SKM-1 (cell line): Measurements from ENCODE around the gene MRPL49.
A peak's percentile ranks its signal among the peaks of the same experiment; 100 is the strongest.

Experiments used
- DNase-seq: peaks from one replicate; lab custom pipeline; 2025; ENCODE audit not compliant: unreplicated experiment; lab: John Stamatoyannopoulos, UW

Gene MRPL49

DNA sequence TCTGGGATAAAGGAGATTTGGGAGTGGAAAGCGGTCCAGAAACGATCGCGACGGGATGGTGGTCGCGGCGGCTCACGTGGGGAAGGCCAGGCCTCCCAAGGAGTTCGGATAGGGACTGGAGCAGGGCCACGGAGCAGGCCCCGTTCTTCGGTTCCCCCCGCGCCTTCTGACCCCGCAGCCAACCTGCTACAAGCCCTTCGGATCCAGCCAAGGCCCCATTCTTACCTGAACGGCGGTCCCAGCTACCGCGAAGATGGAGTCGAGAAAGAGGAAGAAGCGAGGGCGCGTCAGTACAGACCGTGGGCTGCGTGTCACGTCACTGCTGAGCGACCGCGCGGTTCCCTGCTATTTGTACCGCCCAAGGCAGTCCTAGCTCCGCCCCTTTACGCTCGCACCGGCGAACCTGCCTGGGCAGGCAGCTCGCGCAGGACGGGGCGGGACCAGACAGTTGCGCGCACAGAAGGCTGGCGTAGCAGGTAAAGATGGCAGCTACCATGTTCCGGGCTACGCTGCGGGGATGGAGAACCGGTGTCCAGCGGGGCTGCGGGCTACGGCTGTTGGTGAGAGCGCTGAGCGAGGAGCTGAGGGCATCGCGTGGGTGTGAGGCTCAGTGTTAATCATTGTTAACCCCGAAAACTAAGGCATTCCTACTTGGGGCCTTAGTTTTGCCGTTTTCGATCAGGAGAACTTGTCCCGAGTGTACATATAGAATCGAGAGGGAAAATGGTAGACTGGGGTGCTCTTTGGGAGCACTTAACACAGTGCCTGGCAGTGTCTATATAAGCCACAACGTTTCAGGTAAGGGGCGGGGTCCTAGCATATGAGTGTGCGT, at the start of gene MRPL49, which contains the start of gene FAU:
Gene MRPL49 (plus strand): TSS at position 457 of the 832 bp plus-strand sequence. CDS start 26 bp downstream, at position 483.
Gene FAU (minus strand): TSS at position 270 of the 832 bp plus-strand sequence. CDS start 321 bp downstream, outside the sequence.
- peak; percentile 99 for DNase-seq

DNA sequence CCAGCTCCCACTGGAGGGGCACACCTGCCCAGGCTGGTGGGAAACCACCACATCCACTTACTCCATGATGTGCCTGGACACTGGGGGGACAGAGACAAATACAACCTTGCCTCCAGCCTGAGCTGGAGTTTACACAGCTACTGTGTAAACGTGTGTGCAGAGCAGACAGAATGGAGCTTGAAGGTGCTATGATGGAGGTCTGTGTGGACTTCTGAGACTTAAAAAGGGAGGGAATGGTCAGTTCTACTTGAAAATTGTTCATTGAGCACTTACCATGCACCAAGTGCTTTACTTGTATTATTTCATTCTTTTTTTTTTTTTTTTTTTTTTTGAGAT, 49.5 kb upstream of the MRPL49 start:
- no peak for DNase-seq

GRCh38 chr11:65077451-65077850, 44.7 kb upstream of the MRPL49 start:
- no peak for DNase-seq

DNA sequence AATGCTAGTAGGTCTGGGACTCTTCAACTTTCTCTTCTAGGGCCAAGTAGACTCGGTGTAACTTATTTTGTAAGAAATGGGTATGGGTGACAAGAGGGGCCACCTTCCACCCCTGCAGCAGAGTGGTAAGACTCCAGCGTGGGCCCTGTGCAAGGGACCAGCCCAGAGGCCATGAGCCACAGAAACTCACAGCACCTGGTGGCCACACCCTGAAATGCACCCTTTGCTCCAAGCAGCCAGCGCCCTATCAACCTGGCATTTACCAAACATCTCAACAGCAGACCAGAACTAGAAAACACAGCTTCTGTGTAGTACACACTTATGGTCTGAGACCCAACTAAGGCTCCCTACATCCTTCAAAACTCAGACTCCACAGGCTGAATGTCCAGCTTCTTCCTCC, 44.0 kb upstream of the MRPL49 start:
- DNase-seq, result peak; percentile 19

GRCh38 chr11:65078786-65079342, 43.3 kb upstream of the MRPL49 start:
- no peak for DNase-seq

GRCh38 chr11:65083134-65083833, 38.8 kb upstream of the MRPL49 start:
- DNase-seq, result no peak

- DNase-seq, result peak; percentile 94
Observed at GRCh38 chr11:65083834-65084597, 38.1 kb upstream of the MRPL49 start, which contains the start of the genes CDCA5 and ZFPL1. Gene CDCA5 (minus strand): TSS chr11:65084040. CDS start chr11:65083978, 62 bp downstream. Gene ZFPL1 (plus strand): TSS chr11:65084222. CDS start chr11:65084699, 477 bp downstream.

DNA sequence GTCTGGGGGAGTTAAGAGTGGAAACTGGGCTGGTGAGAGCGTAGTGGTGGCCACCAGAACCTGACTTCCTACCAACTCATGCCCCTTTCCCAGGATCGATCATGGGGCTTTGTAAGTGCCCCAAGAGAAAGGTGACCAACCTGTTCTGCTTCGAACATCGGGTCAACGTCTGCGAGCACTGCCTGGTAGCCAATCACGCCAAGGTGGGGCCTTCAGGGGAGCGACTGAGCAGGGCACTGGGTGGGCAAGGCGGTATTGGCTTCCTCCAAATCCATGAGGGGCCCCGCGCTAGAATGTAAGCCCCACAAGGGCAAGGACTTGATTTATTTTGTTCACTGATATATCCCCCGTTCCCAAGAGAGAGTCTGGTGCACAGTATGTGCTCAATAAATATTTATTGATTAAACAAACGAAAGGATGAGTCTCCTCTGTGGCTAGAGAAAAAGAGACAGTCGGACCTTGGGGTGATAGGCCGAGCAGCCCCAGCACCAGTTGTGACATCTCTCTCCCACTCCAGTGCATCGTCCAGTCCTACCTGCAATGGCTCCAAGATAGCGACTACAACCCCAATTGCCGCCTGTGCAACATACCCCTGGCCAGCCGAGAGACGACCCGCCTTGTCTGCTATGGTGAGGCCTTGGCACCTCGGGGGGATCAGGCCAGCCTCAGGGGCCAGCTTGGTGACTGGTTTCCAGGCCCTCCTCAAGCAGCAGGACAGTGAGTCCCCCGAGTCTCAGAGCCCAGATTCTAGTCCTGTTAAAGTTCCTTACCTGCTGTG, 37.3 kb upstream of the MRPL49 start:
- DNase-seq, result no peak

GRCh38 chr11:65085446-65085845, 36.7 kb upstream of the MRPL49 start:
- DNase-seq, result no peak

DNA sequence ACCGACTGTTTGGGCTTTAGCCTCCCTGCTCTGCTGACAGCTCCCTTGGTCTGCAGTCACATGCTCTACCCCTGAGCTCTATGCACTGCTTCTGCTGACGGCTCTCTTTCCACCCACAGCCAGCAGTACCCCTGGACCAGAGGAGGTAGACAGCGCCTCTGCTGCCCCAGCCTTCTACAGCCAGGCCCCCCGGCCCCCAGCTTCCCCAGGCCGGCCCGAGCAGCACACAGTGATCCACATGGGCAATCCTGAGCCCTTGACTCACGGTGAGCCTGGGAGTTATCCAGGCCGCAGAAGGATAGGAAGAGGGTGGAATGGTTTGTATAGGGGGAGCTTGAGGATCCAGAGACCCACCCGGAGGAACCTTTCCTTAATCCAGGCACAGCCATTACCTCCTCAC, 35.3 kb upstream of the MRPL49 start:
- DNase-seq, result no peak

DNA sequence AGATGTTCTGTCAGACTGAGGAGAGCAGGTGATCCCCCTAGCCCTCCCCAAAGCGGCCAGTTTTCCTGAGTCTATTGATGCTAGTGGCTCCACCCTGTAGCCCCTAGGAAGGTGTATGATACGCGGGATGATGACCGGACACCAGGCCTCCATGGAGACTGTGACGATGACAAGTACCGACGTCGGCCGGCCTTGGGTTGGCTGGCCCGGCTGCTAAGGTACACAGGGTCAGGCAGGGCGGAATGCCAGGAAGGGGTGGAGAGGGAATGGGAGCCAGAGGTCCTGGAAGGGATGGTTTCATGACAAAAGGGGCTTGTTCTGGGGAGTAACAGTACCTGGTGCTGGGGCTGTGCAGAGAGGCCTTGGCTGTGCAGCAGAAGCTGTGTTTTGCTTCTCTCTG, 34.9 kb upstream of the MRPL49 start:
- DNase-seq, result no peak

GRCh38 chr11:65087827-65088226, 34.3 kb upstream of the MRPL49 start:
- DNase-seq, result no peak

DNA sequence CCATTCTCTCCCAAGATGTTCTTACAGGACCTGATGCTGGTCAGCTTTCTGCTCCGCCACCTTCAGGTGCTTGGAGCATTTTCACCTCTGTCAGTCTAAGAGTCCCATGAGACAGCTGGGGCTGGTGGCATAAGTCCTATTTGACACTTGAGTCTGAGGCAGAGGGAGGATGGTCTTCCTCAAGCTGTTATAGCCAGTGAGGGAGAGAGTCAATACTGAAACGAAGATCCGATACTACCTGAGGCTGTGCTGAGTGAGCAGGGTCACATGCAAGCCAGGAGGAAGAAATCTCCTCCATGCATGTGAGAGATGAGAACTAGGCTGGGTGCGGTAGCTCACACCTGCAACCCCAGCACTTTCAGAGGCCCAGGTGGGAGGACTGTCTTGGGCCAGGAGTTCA, 32.5 kb upstream of the MRPL49 start:
- no peak for DNase-seq

- no peak for DNase-seq
Observed at GRCh38 chr11:65090628-65091027, 31.5 kb upstream of the MRPL49 start.

DNA sequence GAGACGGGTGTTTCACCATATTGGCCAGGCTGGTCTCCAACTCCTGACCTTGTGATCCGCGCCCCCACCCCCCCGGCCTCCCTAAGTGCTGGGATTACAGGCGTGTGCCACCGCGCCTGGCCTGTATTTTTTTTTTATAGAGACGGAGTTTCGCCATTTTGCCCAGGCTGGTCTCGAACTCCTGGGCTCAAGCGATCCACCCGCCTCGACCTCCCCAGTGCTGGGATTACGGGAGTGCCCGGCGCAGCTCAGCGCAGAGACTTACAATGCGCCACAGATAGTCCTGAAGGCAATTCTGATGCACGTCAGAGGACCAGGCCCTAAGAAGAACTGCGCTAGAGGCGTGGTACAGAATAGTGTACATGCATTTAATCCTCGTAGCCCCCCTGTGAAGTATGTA, 26.7 kb upstream of the MRPL49 start:
- DNase-seq, result no peak

- peak; percentile 76 for DNase-seq
Observed at GRCh38 chr11:65095974-65096806, 25.9 kb upstream of the MRPL49 start, which contains the start of gene VPS51. Gene VPS51 (plus strand): TSS chr11:65096214. CDS start chr11:65096251, 37 bp downstream.

- no peak for DNase-seq
Observed at GRCh38 chr11:65096926-65097325, 25.2 kb upstream of the MRPL49 start.

- DNase-seq, result no peak
Observed at GRCh38 chr11:65100674-65101350, 21.3 kb upstream of the MRPL49 start.
